SK-N-MC (cell line): ENCODE measurements around the gene TRMT10B.

Experiments used
- EZH2 ChIP-seq: fragments of 200-600 bp; sonication (generic); IDR thresholded peaks from one replicate; pipeline ENCODE4 v1.6.1; 2017; ENCODE audit warnings: antibody characterized with exemption
- FOXP2 ChIP-seq: optimal IDR thresholded peaks from 2 replicates; pipeline ENCODE3; 2011; ENCODE audit warnings: mild to moderate bottlenecking, moderate library complexity; ENCODE audit not compliant: insufficient read depth; ENCODE audit errors: extremely low read length, control extremely low read depth
- POLR2AphosphoS5 ChIP-seq: IDR thresholded peaks from 2 replicates; pipeline ENCODE4 v1.6.1; 2012; ENCODE audit warnings: mild to moderate bottlenecking, low read depth, low read length, borderline replicate concordance

- TF ChIP-seq EZH2 (no peak), POLR2AphosphoS5 (no peak), FOXP2 (no peak)
Measured at GRCh38 chr9:37745970-37746369, 7.6 kb upstream of the TRMT10B start.
